HepG2 (cell line): ENCODE measurements around the gene MAJIN. TPM values are rescaled to one million over a fixed set of nuclear protein-coding genes. Genes with fewer than 3 reads are reported as not detected.

ENCODE experiments used
- EHMT2 ChIP-seq: fragments of 200-600 bp; sonication (generic); IDR thresholded peaks from 2 replicates; pipeline ENCODE4 v1.7.0; 2017; ENCODE audit warnings: antibody characterized with exemption, low read depth, low read length, borderline replicate concordance
- HNRNPH1 ChIP-seq: fragments of 200-400 bp; formaldehyde crosslinking; optimal IDR thresholded peaks from 2 replicates; pipeline ENCODE3; 2017; ENCODE audit warnings: mild to moderate bottlenecking, low read depth, low read length
- LCORL ChIP-seq, 2 experiments: fragments of 450-650 bp in 1 of 2; sonication (generic) in 1 of 2; formaldehyde crosslinking in 1 of 2; IDR thresholded peaks; 2 replicates each; pipeline versions ENCODE4 v1.5.0 to v1.6.1; 2017 to 2020; ENCODE audit warnings: antibody characterized with exemption in 1 of 2, missing genetic modification reagents in 1 of 2
- MBNL3 ChIP-seq: fragments of 250-450 bp; sonication (Bioruptor Pico); conservative IDR thresholded peaks from 2 replicates; pipeline ENCODE4 v1.8.0; 2022; ENCODE audit warnings: mild to moderate bottlenecking, inconsistent platforms
- RAD21 ChIP-seq: fragments of 450-650 bp; formaldehyde crosslinking; IDR thresholded peaks from 2 replicates; pipeline ENCODE4 v1.5.0; 2020; ENCODE audit warnings: mild to moderate bottlenecking
- SOX5 ChIP-seq: IDR thresholded peaks from 2 replicates; pipeline ENCODE4 v1.6.1; 2016; ENCODE audit warnings: borderline replicate concordance
- SRSF4 ChIP-seq: fragments of 200-400 bp; formaldehyde crosslinking; IDR thresholded peaks from one replicate; pipeline ENCODE4 v1.6.1; 2018; ENCODE audit warnings: mild to moderate bottlenecking, low read depth, low read length, moderate library complexity; ENCODE audit not compliant: poor library complexity, severe bottlenecking
- TSC22D2 ChIP-seq: sonication (generic); formaldehyde crosslinking; IDR thresholded peaks from 2 replicates; pipeline ENCODE4 v1.5.1; 2020; ENCODE audit warnings: missing genetic modification reagents, mild to moderate bottlenecking, borderline replicate concordance
- ZC3H13 ChIP-seq: sonication (generic); formaldehyde crosslinking; IDR thresholded peaks from 2 replicates; pipeline ENCODE4 v1.8.1; 2023; ENCODE audit warnings: mild to moderate bottlenecking, missing genetic modification reagents, moderate library complexity
- ZNF460 ChIP-seq: sonication (generic); formaldehyde crosslinking; IDR thresholded peaks from 2 replicates; pipeline ENCODE4 v1.5.1; 2020; ENCODE audit warnings: missing genetic modification reagents, mild to moderate bottlenecking, borderline replicate concordance
- ZNF557 ChIP-seq: sonication (generic); formaldehyde crosslinking; IDR thresholded peaks from 2 replicates; pipeline ENCODE4 v1.4.0; 2020; ENCODE audit warnings: missing genetic modification reagents
- ZNF598 ChIP-seq: sonication (generic); formaldehyde crosslinking; IDR thresholded peaks from 2 replicates; pipeline ENCODE4 v1.5.1; 2020; ENCODE audit warnings: mild to moderate bottlenecking, missing genetic modification reagents, borderline replicate concordance
- ZNF768 ChIP-seq: sonication (generic); formaldehyde crosslinking; IDR thresholded peaks from 2 replicates; pipeline ENCODE4 v1.4.0; 2020; ENCODE audit warnings: missing genetic modification reagents
- polyA plus RNA-seq, 8 experiments: library from polyadenylated mRNA; depleted of rRNA in 3 of 8; stranded (reverse) in 7 of 8; unstranded in 1 of 8; fragments of >200 nt; fragmentation: Illumina TruSeq in 4 of 8; extraction: Trizol in 4 of 8; gene quantifications; 2 replicates each; pipeline versions ENCODE4 v1.2.1 to v1.2.3, GENCODE V29; 2011 to 2016; ENCODE audit warnings: low read depth in 4 of 8, missing spikeins in 1 of 8, mixed read lengths in 1 of 8; ENCODE audit not compliant: insufficient read depth in 1 of 8
- total RNA-seq, 5 experiments: library from RNA; depleted of rRNA; stranded (reverse); fragments of >200 nt; fragmentation: Illumina TruSeq; extraction: Trizol; gene quantifications; 2 replicates each; pipeline ENCODE4 v1.2.3, GENCODE V29; 2016; ENCODE audit warnings: low read depth in 1 of 5
- TF ChIP-seq, protein P1 (sequence below): sonication (generic); formaldehyde crosslinking; conservative IDR thresholded peaks from 2 replicates; pipeline ENCODE4 v1.8.0; 2022; ENCODE audit warnings: low read depth, missing genetic modification reagents
- TF ChIP-seq, protein P2 (sequence below): sonication (generic); formaldehyde crosslinking; IDR thresholded peaks from 2 replicates; pipeline ENCODE4 v1.5.1; 2020; ENCODE audit warnings: missing genetic modification reagents, mild to moderate bottlenecking, borderline replicate concordance
- TF ChIP-seq, protein P3 (sequence below): sonication (generic); formaldehyde crosslinking; IDR thresholded peaks from 2 replicates; pipeline ENCODE4 v1.5.1; 2020; ENCODE audit warnings: mild to moderate bottlenecking, moderate library complexity, missing genetic modification reagents
- TF ChIP-seq, protein P4 (sequence below): sonication (generic); formaldehyde crosslinking; IDR thresholded peaks from 2 replicates; pipeline ENCODE4 v1.9.0; 2021; ENCODE audit warnings: mild to moderate bottlenecking, missing genetic modification reagents

Gene MAJIN
- total and polyA plus RNA-seq, 2 of the 13 experiments (the other 11 are each of a cell fraction or from before 2014, with no cell fraction given), result not detected

DNA sequence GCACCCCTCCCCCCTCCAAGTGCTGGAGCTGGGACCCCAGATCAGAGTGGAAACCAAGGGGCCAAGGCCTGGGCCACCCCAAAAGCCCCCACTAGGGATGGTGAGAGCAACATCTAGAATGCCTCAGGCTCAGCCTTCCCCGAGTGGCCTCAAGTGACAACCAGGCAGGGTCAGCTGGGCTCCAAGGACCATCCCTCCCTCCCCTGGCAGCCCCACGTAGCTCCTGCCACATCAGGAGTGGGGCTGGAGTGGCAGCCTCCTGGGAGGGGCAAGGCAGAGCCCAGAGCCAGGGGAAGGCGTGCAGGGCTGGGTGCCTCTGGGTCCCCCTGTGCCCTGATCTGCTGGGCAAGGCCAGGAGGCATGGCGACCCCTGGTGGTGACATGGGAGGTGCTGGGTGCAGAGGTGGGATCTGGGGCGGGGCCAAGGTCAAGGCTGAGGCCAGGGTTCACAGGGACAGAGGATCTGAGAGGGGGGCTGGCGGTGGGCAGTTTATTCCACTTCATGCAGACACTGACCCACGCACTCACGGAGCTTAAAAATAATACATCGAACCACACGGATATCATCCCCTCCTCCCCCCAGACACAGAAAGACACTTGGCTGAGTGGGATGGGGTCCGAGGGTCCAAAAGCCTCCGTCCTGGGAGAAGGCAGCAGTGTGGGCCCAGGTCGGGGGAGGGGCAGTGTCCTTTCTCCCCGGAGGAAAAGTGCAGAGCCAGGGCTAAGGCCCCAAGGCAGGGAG lies 77.7 kb downstream of the MAJIN start (continued):
- TF ChIP-seq, protein P1, sequence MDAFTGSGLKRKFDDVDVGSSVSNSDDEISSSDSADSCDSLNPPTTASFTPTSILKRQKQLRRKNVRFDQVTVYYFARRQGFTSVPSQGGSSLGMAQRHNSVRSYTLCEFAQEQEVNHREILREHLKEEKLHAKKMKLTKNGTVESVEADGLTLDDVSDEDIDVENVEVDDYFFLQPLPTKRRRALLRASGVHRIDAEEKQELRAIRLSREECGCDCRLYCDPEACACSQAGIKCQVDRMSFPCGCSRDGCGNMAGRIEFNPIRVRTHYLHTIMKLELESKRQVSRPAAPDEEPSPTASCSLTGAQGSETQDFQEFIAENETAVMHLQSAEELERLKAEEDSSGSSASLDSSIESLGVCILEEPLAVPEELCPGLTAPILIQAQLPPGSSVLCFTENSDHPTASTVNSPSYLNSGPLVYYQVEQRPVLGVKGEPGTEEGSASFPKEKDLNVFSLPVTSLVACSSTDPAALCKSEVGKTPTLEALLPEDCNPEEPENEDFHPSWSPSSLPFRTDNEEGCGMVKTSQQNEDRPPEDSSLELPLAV (CRISPR knock-in tag), result no peak
- TF ChIP-seq, protein P2, sequence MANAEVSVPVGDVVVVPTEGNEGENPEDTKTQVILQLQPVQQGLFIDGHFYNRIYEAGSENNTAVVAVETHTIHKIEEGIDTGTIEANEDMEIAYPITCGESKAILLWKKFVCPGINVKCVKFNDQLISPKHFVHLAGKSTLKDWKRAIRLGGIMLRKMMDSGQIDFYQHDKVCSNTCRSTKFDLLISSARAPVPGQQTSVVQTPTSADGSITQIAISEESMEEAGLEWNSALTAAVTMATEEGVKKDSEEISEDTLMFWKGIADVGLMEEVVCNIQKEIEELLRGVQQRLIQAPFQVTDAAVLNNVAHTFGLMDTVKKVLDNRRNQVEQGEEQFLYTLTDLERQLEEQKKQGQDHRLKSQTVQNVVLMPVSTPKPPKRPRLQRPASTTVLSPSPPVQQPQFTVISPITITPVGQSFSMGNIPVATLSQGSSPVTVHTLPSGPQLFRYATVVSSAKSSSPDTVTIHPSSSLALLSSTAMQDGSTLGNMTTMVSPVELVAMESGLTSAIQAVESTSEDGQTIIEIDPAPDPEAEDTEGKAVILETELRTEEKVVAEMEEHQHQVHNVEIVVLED (CRISPR knock-in tag), result peak; percentile 56; the same call in 1 of the 2 replicates
- TF ChIP-seq ZNF598 (CRISPR knock-in tag), result peak; percentile 77; the same call in 1 of the 2 replicates
- TF ChIP-seq ZC3H13 (CRISPR knock-in tag), result peak; percentile 85; the same call in 1 of the 2 replicates
- TF ChIP-seq EHMT2, result no peak
- TF ChIP-seq, protein P3, sequence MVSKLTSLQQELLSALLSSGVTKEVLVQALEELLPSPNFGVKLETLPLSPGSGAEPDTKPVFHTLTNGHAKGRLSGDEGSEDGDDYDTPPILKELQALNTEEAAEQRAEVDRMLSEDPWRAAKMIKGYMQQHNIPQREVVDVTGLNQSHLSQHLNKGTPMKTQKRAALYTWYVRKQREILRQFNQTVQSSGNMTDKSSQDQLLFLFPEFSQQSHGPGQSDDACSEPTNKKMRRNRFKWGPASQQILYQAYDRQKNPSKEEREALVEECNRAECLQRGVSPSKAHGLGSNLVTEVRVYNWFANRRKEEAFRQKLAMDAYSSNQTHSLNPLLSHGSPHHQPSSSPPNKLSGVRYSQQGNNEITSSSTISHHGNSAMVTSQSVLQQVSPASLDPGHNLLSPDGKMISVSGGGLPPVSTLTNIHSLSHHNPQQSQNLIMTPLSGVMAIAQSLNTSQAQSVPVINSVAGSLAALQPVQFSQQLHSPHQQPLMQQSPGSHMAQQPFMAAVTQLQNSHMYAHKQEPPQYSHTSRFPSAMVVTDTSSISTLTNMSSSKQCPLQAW, result peak; percentile 82
- peak; percentile 94 for TF ChIP-seq RAD21 (CRISPR knock-in tag)
- TF ChIP-seq LCORL (IDR thresholded peaks at IDR 0.05), result no peak
- no peak; the same call in 1 of the 2 replicates for TF ChIP-seq LCORL (CRISPR knock-in tag; IDR thresholded peaks at IDR 0.05)
- TF ChIP-seq ZNF768 (CRISPR knock-in tag), result peak; percentile 60; the same call in 1 of the 2 replicates
- TF ChIP-seq SRSF4, result no peak
- TF ChIP-seq ZNF460 (CRISPR knock-in tag), result no peak
- no peak for TF ChIP-seq MBNL3
- TF ChIP-seq, protein P4, sequence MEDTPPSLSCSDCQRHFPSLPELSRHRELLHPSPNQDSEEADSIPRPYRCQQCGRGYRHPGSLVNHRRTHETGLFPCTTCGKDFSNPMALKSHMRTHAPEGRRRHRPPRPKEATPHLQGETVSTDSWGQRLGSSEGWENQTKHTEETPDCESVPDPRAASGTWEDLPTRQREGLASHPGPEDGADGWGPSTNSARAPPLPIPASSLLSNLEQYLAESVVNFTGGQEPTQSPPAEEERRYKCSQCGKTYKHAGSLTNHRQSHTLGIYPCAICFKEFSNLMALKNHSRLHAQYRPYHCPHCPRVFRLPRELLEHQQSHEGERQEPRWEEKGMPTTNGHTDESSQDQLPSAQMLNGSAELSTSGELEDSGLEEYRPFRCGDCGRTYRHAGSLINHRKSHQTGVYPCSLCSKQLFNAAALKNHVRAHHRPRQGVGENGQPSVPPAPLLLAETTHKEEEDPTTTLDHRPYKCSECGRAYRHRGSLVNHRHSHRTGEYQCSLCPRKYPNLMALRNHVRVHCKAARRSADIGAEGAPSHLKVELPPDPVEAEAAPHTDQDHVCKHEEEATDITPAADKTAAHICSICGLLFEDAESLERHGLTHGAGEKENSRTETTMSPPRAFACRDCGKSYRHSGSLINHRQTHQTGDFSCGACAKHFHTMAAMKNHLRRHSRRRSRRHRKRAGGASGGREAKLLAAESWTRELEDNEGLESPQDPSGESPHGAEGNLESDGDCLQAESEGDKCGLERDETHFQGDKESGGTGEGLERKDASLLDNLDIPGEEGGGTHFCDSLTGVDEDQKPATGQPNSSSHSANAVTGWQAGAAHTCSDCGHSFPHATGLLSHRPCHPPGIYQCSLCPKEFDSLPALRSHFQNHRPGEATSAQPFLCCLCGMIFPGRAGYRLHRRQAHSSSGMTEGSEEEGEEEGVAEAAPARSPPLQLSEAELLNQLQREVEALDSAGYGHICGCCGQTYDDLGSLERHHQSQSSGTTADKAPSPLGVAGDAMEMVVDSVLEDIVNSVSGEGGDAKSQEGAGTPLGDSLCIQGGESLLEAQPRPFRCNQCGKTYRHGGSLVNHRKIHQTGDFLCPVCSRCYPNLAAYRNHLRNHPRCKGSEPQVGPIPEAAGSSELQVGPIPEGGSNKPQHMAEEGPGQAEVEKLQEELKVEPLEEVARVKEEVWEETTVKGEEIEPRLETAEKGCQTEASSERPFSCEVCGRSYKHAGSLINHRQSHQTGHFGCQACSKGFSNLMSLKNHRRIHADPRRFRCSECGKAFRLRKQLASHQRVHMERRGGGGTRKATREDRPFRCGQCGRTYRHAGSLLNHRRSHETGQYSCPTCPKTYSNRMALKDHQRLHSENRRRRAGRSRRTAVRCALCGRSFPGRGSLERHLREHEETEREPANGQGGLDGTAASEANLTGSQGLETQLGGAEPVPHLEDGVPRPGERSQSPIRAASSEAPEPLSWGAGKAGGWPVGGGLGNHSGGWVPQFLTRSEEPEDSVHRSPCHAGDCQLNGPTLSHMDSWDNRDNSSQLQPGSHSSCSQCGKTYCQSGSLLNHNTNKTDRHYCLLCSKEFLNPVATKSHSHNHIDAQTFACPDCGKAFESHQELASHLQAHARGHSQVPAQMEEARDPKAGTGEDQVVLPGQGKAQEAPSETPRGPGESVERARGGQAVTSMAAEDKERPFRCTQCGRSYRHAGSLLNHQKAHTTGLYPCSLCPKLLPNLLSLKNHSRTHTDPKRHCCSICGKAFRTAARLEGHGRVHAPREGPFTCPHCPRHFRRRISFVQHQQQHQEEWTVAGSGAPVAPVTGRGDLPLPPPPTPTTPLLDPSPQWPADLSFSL (CRISPR knock-in tag), result no peak
- no peak for TF ChIP-seq HNRNPH1
- TF ChIP-seq SOX5 (CRISPR knock-in tag), result peak; percentile 67; the same call in 1 of the 2 replicates
- 0 out of 2 replicates have a peak, but pooled peaks have one; percentile 69 for TF ChIP-seq TSC22D2
- peak; percentile 91; the same call in 1 of the 2 replicates for TF ChIP-seq ZNF557 (CRISPR knock-in tag)
